NCI-H1417 treated with DMSO at 0.1 percent for 48 hours (cell line): Measurements from ENCODE around the gene S100Z.
A peak's percentile ranks its signal among the peaks of the same experiment; 100 is the strongest.
"Not testable (repeated sequence)": the region's sequence is repeated elsewhere in the genome, so short reads cannot be mapped to it uniquely, and the experiment has no call there.

Experiments
- DNase-seq: peaks from one replicate; lab custom pipeline; 2025; lab: John Stamatoyannopoulos, UW

Gene S100Z

GRCh38 chr5:76826416-76826815 is 23.4 kb upstream of the S100Z start:
- not testable (repeated sequence) for DNase-seq

GRCh38 chr5:76831110-76831452 is 18.7 kb upstream of the S100Z start:
- DNase-seq = no peak

- DNase-seq = no peak
Measured at GRCh38 chr5:76836181-76836580, 13.6 kb upstream of the S100Z start.

GRCh38 chr5:76836585-76836984 is 13.2 kb upstream of the S100Z start:
- DNase-seq = no peak

- DNase-seq = no peak
Measured at GRCh38 chr5:76838481-76839261, 11.1 kb upstream of the S100Z start.

GRCh38 chr5:76841361-76841760 is 8.5 kb upstream of the S100Z start:
- DNase-seq = no peak

- no peak for DNase-seq
Measured at GRCh38 chr5:76845890-76846289, 3.9 kb upstream of the S100Z start.

- DNase-seq = no peak
Measured at GRCh38 chr5:76850543-76851145, 830 bp downstream of the S100Z start.

GRCh38 chr5:76851728-76852369 is 2.0 kb downstream of the S100Z start:
- no peak for DNase-seq

GRCh38 chr5:76852772-76853171 is 3.0 kb downstream of the S100Z start:
- DNase-seq = no peak

- DNase-seq = not testable (repeated sequence)
Measured at GRCh38 chr5:76853741-76854140, 3.9 kb downstream of the S100Z start.

- no peak for DNase-seq
Measured at GRCh38 chr5:76854644-76855043, 4.8 kb downstream of the S100Z start.

- not testable (repeated sequence) for DNase-seq
Measured at GRCh38 chr5:76855501-76855900, 5.7 kb downstream of the S100Z start.

- DNase-seq = no peak
Measured at GRCh38 chr5:76855961-76856360, 6.1 kb downstream of the S100Z start.

GRCh38 chr5:76856800-76857199 is 7.0 kb downstream of the S100Z start:
- DNase-seq = not testable (repeated sequence)

GRCh38 chr5:76859591-76860247 is 9.9 kb downstream of the S100Z start:
- DNase-seq = no peak

GRCh38 chr5:76861612-76862011 is 11.8 kb downstream of the S100Z start:
- no peak for DNase-seq

GRCh38 chr5:76863001-76863400 is 13.2 kb downstream of the S100Z start:
- no peak for DNase-seq

GRCh38 chr5:76866503-76866902 is 16.7 kb downstream of the S100Z start:
- no peak for DNase-seq

GRCh38 chr5:76867038-76867437 is 17.2 kb downstream of the S100Z start:
- DNase-seq = no peak

- peak; percentile 31 for DNase-seq
Measured at GRCh38 chr5:76867827-76868693, 18.2 kb downstream of the S100Z start.

- DNase-seq = no peak
Measured at GRCh38 chr5:76870046-76870445, 20.2 kb downstream of the S100Z start.
